GM20000 (cell line): ENCODE data around the gene ENPP3.

Source experiments
- DNase-seq: peaks from one replicate; pipeline ENCODE4 v3.0.0; 2012; ENCODE audit warnings: low spot score
- TF ChIP-seq, protein P1 (sequence below): IDR thresholded peaks from 2 replicates; pipeline ENCODE4 v1.5.1; 2012; ENCODE audit warnings: mild to moderate bottlenecking, control low read depth; ENCODE audit errors: extremely low read depth, missing control alignments

Gene ENPP3

GRCh38 chr6:131636880-131637792, at the start of gene ENPP3:
ENPP3 (plus strand) TSS chr6:131637302; CDS start chr6:131637385, 83 bp downstream.
- TF ChIP-seq, protein P1, sequence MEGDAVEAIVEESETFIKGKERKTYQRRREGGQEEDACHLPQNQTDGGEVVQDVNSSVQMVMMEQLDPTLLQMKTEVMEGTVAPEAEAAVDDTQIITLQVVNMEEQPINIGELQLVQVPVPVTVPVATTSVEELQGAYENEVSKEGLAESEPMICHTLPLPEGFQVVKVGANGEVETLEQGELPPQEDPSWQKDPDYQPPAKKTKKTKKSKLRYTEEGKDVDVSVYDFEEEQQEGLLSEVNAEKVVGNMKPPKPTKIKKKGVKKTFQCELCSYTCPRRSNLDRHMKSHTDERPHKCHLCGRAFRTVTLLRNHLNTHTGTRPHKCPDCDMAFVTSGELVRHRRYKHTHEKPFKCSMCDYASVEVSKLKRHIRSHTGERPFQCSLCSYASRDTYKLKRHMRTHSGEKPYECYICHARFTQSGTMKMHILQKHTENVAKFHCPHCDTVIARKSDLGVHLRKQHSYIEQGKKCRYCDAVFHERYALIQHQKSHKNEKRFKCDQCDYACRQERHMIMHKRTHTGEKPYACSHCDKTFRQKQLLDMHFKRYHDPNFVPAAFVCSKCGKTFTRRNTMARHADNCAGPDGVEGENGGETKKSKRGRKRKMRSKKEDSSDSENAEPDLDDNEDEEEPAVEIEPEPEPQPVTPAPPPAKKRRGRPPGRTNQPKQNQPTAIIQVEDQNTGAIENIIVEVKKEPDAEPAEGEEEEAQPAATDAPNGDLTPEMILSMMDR = no peak
- DNase-seq = no peak

- TF ChIP-seq, protein P1 = no peak
- DNase-seq = no peak
Measured at GRCh38 chr6:131587909-131588308, 49.2 kb upstream of the ENPP3 start.

- TF ChIP-seq, protein P1 = no peak
- no peak for DNase-seq
Measured at GRCh38 chr6:131588643-131589042, 48.5 kb upstream of the ENPP3 start.

GRCh38 chr6:131592935-131593334, 44.2 kb upstream of the ENPP3 start:
- DNase-seq = no peak
- TF ChIP-seq, protein P1 = no peak

GRCh38 chr6:131594074-131594473, 43.0 kb upstream of the ENPP3 start:
- TF ChIP-seq, protein P1 = no peak
- DNase-seq = no peak

DNA sequence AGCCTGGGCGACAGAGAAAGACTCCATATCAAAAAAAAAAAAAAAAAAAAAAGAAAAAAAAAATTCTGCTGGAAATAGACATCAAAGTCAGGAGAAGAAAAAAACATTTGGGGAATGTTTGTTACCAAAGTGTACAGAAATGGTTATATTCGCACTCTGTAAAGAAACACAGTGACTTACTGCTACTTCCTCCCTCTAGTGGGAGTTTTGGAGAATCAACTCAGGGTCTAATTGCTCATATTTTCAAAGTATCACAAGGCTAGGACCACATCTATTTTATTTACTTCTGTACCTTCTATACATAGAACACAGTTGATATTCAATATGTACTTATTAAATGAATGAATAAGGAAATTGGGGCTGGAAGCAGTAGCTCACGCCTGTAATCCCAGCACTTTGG, 39.7 kb upstream of the ENPP3 start:
- DNase-seq = peak; percentile 3
- TF ChIP-seq, protein P1 = no peak

GRCh38 chr6:131600716-131601115, 36.4 kb upstream of the ENPP3 start:
- DNase-seq = no peak
- TF ChIP-seq, protein P1 = no peak
